Measurements from ENCODE around the gene SIN3A.
A peak's percentile ranks its signal among the peaks of the same experiment; 100 is the strongest.

The SIN3A gene

DNA sequence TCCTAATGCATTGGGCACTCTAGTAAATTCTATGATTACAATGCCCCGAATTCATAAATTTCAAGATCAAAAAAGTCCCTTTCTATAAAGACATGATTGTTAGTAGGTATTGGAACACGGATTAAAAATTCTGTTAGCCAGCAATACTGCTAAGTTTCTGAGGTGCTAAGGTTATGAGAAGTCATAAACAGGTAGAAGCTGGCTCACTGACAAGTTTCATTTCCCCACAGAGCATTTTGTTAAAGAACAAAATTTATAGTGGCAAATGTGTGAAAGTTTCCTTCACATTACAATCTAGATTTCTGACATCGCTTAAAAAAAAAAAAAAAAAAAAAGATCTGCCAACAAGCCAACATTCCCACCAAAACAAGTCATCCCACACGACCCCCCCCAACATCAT is 70.7 kb downstream of the SIN3A start:
- no peak for DNase-seq (ENCODE audit: low read depth, low spot score)

DNA sequence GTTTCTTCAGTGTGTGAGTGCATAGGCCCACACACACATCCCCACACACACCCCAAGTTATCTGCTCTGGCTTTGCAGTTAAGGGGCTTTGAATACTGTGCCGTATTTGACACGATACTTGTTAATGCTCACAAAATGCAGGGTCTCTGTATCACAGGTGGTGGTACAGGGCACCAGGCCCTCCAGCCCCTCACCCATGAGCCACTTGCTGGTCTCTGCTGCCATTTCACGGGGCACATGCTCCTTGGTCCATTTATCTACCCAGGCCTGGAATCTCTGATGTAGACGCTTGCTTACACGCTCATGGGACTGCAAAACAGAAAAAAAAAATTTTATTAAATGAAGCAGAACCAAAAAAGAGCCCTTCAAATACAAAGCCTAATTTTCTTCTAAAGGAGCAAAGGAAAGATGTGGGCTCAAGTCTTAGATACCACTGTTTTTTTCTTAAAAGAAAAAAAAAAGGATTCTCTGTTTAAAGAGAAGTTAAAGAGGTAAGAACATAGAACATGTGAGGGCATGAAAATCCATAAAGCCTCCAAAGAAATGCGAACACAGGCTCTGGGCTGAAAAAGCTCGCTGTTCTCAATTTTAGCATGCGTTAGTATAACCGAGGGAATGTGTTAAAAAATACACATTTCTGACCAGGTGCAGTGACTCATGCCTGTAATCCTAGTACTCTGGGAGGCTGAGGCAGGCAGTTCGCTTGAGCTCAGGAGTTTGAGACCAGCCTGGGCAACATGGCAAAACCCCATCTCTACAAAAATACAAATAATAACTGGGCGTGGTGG is 79.4 kb downstream of the SIN3A start:
- no peak for DNase-seq (ENCODE audit: low read depth, low spot score)

DNA sequence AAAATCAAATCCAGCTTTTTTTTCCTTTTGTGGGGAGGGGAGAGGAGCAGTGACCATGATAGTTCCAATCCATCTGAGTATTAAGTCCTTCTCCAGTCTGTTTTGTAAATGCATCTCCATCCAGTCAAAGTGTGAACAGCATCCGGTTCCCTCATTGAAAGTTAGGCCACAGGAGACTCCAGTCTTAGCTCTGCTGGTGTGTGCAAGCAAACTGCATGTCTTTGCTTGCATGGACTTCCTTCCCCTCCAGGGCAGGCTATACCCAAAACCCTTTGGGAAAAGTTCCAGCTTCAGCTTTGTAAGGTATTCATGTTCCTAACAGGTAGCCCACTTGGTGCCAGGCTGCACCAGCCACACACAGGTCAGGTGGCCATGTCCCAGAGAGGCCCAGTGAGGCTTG is 80.0 kb downstream of the SIN3A start:
- DNase-seq (ENCODE audit: low read depth, low spot score) = no peak

DNA sequence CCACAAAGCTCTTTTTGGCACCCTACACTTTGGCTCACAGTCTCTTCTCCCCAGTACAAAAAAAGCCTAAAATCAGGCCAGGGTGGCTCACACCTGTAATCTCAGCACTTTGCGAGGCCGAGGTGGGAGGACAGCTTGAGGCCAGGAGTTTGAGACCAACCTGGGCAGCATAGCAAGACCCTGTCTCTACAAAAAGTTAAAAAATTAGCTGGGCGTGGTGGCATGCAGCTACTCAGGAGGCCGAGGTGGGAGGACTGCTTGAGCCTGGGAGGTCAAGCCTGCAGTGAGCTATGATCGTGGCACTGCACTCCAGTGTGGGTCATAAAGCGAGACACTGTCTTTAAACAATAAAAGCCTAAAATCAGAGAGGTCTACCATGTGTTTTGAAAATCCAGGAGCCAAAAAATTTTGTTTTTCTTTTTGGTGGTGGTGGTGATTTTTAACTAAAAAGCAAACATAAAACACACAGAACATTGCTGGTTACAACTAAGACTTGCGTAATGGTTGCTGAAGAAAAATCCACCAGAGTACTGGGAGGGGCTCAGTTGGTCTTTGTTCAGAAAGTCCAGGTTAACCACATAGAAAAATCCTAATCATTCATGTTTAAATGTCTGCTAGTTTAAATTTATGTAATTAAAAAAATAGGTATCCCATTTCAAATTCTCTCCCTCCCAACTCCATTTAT is 81.5 kb downstream of the SIN3A start:
- no peak for DNase-seq (ENCODE audit: low read depth, low spot score)

DNA sequence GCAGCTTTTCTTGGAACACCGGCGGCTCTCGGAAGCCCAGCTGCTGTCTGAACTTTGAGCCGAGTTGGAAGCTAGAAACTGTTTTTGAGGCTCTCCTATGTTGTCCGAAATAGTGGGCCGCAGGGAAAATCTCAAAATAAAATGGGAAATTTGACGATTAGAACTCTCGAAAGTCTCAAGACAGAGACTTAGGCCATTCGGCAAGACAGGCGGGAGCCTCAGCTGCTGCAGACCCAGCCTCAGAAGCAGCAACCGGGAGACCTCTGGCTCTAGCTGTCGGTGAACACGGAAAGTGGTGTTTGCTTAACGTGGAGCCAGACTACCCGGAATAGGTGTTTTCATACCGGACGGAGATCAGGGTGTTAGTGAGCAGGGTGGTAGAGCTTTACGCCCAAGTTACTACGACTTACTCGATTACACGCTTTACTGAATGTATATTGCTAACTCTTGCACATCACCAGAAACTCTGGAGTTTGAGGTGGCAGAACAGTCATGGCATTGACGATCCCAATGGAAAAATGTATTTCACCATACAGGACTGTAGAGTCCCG is 82.7 kb downstream of the SIN3A start:
- no peak for DNase-seq (ENCODE audit: low read depth, low spot score)

DNA sequence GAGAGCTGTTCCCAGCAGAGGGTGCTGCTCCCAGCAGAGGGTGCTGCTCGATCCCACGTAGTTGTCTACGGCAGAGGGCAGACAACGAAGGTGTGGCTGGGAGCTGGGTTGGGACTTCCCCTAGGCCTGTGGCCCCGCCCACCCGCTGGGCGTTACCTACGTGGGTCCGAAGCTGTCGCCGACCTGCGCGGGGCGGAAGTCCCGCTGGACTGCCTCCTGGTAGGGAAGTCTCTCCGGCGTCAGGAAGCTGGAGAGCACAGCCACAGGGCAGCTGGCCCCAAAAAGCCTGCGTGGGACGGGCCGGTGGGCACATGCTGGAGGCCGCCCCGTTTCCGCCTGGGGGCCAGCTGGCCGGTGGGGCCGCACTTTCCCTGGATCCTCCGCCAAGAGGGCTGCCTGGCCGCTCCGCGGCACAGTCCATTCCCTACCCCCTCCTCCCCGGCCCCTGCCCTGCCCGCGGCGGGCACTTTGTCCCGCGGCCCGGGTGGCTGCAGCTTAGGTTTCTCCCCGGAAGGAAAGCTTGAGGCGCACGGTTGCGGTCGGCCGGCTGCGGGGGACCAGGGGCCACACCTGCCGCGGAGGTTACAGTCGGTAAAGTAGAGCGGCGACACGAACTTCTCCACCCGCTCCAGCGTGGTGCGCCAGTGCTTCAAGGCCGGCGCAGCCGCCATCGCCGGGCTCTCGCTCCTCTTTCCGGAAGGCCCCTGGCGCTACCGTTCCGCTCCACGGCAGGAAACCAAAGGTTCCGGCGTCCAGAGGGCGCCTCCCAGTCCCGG is 83.4 kb downstream of the SIN3A start, which contains the start of gene MAN2C1:
Gene MAN2C1, minus strand, starts transcription at position 695 of the 776 bp plus-strand sequence. Its CDS starts 24 bp downstream, at position 671.
- peak; percentile 75 for DNase-seq (ENCODE audit: low read depth, low spot score)

DNA sequence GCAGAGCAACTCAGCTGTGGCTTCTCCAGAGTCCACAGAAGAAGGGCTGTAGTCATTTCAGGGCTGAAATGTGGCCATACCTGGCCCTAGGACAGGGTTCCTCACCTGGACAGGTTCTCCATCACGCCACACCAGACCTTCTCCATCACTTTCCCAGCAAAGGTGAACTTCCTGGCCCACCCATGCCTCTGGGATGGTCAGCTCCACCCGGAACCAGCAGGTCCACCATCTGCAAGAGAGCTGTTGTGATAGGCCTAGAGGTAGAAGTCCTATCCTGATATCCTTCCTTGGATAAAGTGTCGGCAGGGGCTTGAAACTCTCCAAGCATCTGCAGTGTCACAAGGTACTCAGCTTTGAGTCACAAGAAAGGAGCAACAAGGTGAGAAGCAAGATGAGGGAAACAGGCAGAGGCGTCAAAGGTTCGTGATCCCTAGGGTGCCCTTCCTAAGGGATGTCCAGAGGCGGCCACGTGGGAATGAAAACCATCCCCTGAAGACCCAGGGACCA is 84.0 kb downstream of the SIN3A start:
- no peak for DNase-seq (ENCODE audit: low read depth, low spot score)

DNA sequence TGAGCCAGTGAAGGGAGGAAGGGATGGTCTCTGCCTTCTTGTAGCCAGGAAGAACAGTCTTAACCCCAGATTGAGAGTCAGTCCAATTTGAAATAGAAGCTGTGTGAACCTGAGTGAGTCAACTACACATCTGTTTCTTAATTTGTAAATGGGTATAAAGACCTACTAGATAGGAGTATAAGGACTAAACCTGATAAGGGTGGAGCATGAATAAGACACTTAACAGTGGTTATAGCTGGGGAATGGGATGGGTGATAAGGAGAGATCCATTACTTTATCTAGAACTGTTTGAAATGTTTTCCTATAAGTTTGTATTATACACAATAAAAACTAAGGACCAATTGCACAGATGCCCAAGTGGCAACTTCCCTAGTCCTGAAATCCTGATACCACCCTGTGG is 84.5 kb downstream of the SIN3A start:
- DNase-seq (ENCODE audit: low read depth, low spot score) = no peak

DNA sequence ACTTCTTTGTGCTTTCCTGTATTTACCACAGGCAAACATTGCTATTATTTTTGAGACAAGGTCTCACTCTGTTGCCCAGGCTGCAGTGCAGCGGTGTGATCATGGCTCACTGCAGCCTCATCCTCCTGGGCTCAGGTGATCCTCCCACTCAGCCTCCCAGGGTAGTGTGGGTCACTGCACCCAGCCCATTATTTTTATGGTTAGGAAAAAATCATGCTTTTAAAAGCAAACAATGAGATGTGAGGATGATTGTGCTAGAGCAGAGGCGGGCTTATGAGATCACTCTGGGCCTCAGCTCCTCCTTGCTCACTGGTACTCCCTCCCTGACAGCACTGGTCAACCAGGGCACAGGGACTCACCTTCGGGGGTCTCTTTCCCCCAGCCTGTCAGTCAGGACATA is 85.3 kb downstream of the SIN3A start:
- DNase-seq (ENCODE audit: low read depth, low spot score) = no peak

DNA sequence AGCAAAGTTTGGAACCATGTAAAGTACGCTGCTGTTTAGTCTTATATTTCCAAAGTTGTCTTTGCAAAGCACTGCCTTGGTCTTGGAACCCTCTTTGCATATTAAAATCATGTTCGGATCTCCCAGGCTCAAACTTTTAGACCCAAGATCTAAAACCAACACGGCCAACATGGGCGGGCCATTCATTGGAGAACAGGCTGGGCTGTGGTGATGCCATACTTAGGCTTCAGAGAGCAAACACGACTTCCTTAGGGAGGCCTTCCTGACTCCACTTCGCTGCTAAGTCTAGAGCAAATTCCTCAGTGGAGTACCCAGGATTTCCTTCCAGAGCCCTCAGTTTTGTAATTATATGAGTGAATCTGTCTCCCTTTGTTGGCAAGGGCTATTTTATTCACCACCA is 86.6 kb downstream of the SIN3A start:
- no peak for DNase-seq (ENCODE audit: low read depth, low spot score)

DNA sequence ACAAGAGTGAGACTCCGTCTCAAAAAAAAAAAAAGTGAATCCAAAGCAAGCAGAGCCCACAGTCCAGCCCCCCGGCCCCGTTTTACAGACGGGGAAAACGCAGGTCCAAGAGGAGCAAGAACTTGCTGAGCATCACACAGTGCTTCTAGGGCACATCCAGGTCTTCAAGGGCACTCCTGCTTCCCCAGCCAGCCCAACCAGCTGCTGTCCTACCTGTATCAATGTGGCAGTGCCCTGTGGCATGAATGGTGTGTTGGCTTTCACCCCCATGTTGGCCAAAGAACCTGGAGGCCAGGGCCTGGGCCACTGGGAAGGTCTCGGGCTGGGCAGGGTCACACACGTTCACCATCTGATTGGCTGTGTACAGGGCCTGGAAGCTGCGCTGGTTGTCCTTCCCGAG is 87.7 kb downstream of the SIN3A start:
- no peak for DNase-seq (ENCODE audit: low read depth, low spot score)

DNA sequence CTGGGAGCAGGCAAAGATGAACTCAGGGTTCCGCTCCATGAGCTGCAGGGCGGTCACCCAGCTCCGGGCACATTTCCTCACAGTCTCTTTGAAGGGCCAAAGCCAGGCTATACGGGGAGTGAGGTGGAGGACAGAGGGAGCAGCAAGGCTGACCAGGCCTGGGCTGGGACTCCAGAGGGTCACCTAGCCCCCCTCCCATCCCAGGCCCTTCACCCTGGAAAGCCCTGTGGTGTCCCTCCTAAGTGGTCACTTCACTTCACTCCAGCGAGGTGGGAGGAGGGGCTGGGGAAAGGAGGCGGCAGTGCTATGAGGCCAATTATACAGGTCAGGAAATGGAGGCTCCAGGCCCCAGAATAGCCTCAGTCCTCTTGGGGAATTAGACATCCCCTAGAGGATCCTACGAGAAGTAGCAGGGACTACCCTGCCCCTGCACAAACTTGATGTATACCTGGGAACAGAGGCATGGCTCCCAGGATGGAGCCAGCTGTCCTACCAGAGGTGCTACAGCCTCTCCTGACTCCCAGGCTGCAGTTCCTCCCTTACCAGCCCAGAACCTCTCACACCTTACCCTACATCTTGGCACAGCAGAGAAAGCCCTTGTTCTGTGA is 88.7 kb downstream of the SIN3A start:
- no peak for DNase-seq (ENCODE audit: low read depth, low spot score)

DNA sequence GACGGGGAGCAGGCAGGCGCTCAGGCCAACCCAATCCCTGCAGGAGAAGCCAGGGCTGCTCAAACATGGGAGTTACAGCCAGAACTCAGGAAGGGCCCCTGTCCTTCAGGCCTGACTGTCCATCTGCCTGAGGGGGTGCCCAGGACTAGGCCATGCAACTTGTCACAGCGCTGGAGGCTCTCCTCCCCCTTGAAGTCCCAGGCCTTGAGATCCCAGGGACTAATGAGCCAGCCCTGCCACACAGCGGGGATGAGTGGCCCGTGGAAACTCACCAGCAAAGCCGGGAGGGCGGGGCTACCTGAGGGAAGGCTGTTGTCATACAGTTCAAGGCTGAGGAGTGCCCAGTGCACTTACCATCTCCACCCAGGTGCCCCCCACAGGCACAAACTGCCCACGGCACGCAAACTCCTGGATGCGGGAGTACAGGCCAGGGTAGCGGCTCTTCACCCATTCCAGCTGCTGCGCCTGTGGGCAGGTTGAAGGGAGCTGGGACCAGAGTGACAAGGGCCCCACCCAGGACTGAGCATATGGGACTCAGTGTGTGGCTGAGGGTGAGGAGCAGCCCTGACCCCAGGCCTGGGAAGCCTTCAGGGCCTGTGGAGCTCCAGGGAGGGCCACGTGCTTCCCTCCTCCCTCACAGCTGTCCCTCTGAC is 89.4 kb downstream of the SIN3A start:
- DNase-seq (ENCODE audit: low read depth, low spot score) = no peak

DNA sequence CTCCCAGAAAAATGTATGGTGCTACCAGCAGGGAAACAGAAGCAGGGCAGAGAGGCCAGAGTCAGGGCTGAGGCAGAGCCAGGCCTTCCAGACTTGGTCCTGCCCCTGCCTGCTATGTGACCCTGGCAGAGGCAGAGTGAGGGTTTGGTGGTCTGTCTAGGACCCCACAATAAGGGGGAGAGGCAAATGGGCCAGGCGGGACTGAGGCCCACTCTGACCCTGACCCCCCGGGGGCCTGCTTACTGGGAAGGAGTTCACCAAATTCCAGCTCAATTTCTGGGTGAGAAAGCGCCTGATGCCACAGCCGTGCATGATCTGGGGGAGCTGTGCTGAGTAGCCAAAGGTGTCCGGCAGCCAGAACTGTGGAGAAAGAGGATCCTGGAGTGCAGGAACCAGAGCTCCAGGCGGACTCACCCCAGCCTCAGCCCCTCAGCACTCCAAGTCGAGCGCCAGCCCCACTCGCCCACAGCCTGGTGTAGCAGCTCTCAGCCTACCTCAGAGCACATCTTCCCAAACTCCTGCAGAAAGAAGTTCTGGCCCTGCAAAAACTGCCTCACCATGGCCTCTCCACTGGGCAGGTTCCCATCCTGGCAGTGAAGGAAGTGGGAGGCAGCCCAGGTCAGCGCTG is 90.0 kb downstream of the SIN3A start:
- no peak for DNase-seq (ENCODE audit: low read depth, low spot score)

DNA sequence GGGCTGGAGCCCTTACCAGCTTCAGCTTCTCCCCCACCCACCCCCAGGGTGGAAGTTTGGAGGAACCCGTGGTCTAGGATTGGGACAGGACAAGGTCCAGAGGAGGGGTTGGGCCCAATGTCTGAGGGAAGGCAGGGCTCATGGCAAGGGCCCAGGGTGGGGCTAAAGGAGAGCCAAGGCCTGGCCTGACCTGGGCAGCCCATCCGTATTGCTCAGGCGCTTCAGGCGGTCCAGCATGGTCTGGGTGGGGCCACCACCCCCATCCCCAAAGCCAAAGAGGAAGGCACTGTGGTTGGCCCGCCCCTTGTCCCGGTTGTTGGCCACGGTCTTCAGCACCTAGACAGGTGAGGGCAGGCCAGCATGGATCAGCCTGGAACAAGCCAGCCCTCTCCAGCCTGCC is 90.6 kb downstream of the SIN3A start:
- no peak for DNase-seq (ENCODE audit: low read depth, low spot score)

DNA sequence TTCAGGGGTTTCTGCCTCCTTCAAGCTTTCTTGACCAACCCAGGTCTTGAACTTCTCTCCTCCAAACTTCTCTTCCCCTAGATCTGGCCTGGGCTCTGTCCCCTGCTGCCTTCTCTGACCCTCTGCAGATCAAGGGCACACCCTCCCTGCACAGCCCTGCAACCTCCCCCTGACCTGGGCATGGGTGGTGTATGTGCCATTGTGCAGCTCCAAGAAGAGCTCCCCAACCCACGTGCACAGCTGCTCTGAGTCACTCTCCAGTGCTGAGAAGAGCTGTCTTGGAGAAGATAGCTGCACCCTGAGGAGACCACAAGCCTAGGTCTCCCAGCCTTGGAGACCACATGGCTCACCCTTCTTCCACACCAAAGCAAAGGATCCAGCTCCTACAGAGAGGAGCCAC is 91.1 kb downstream of the SIN3A start:
- no peak for DNase-seq (ENCODE audit: low read depth, low spot score)

DNA sequence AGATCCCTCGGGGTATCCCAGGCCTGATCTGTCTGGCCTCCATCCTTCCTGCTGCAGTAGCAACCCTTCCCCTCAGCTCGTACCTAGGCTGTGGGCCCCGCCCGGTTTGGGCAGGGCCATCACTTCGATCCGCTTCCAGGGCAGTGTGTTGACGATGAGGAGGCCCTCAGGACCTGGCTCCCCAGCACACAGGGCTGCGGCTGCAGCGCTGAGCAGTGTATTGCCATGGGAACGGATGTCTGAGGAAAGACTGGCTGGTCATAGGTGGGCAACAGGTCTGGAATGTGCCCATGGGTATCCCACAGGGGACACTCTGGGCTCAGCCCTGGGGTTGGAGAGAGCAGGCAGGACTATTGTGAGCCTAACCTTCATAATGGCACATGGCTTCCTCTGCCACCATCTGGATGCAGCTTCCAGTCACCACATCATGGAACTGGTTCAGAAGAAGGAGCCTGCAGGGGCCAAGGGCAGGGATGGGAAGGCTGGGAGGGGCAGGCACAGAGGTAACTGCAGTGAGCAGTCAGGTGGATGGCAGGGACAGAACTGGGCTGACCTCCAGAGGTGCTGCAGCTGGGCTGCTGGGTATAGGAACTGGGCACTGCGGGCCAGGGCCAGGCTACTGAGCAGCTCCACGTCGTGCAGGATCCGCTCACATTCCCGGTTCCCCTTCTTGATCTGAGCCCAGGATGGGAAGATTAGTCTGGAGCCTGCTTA is 91.8 kb downstream of the SIN3A start:
- DNase-seq (ENCODE audit: low read depth, low spot score) = no peak

DNA sequence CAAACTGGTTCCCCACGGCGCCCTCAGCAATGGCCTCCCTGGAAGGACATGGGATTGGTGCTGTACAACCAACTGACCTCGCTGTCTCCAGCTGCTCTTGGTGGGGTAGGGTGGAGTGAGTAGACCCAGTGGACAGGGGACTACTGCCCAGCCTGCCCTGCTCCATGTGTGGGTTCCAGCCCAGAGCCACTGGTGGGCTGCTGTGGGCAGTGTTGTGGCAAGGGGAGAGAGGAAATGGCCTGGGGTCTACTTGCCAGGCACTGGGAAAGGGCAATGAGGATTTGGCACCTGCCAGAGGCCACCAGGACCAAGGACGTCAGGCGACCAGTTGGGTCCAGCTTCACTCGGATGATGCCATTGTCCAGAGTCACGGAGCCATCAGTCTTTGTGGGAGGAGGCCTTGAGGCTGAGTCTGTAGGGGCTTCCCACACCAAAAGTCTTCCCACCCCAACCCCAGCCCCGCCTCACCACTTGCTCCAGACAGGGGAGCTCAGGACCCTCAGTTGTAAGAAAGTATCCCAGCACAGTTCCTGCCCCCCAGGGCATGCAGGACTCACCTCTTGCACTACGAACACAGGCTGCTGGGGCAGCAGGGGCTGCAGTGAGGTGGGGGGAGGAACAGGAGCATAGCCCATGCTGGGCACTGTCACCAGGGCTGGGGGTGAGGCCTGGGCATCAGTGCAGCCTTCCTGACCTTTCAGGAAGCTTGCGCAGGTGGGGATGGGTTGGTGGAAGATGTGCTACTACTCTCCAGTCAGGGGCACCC is 92.5 kb downstream of the SIN3A start:
- no peak for DNase-seq (ENCODE audit: low read depth, low spot score)
